Kidney (tissue), 14 donors: Measurements from ENCODE around the gene NTNG1. TPM values are rescaled to one million over a fixed set of nuclear protein-coding genes. Genes with fewer than 3 reads are reported as not detected.

Experiments used
- DNase-seq, 5 donors: peaks; one replicate each; pipeline ENCODE4 v3.0.0-alpha.2; 2013 to 2020
- FAIRE-seq: peaks from 2 replicates; lab custom pipeline; 2012; peaks lifted over from hg19 to GRCh38; lab: Jason Lieb, UNC
- H3K27ac ChIP-seq, 2 donors: one replicate each; pipeline ENCODE4 v1.7.0; 2013; ENCODE audit warnings: low read depth in 2 of 2, low read length in 2 of 2, inconsistent platforms in 1 of 2
- H3K27me3 ChIP-seq: one replicate; pipeline ENCODE4 v1.7.1; 2013; ENCODE audit warnings: low read length, inconsistent platforms; ENCODE audit not compliant: control insufficient read depth, insufficient read depth
- H3K36me3 ChIP-seq, 3 donors: one replicate each; pipeline versions ENCODE4 v1.7.0 to v1.7.1; 2013; ENCODE audit warnings: low read length in 3 of 3, control low read depth in 1 of 3, inconsistent platforms in 1 of 3; ENCODE audit not compliant: insufficient read depth in 3 of 3, control insufficient read depth in 2 of 3
- H3K4me1 ChIP-seq, 3 donors: one replicate each; pipeline versions ENCODE4 v1.7.0 to v1.7.1; 2013; ENCODE audit warnings: low read length in 3 of 3, inconsistent platforms in 1 of 3, low read depth in 1 of 3; ENCODE audit not compliant: control insufficient read depth in 2 of 3, insufficient read depth in 2 of 3
- H3K4me3 ChIP-seq, 3 donors: one replicate each; pipeline versions ENCODE4 v1.7.0 to v1.8.1; 2013; ENCODE audit warnings: low read length in 3 of 3, control low read depth in 1 of 3, inconsistent platforms in 1 of 3
- H3K9ac ChIP-seq, 3 donors: one replicate each; pipeline versions ENCODE4 v1.7.0 to v1.7.1; 2013; ENCODE audit warnings: low read length in 3 of 3, control low read depth in 1 of 3, inconsistent platforms in 1 of 3
- H3K9me3 ChIP-seq, 3 donors: one replicate each; pipeline versions ENCODE4 v1.7.0 to v1.7.1; 2013; ENCODE audit warnings: low read length in 3 of 3, control low read depth in 1 of 3, inconsistent platforms in 1 of 3; ENCODE audit not compliant: control insufficient read depth in 2 of 3, insufficient read depth in 1 of 3
- CTCF ChIP-seq: IDR thresholded peaks from 3 replicates; pipeline ENCODE4 v1.5.1; 2012; ENCODE audit warnings: mild to moderate bottlenecking, moderate library complexity, borderline replicate concordance; ENCODE audit not compliant: insufficient read depth; ENCODE audit errors: extremely low read depth
- intact Hi-C: fragments of 100-400 bp; cut with DNase I; formaldehyde crosslinking; loops from one replicate; pipeline ENCODE4 v1.11.1; 2022
- polyA plus RNA-seq: library from polyadenylated mRNA; stranded (reverse); fragments of 350-450 nt; fragmentation: Illumina TruSeq; extraction: RNeasy Lipid Tissue Mini Kit (QIAGEN cat#74804); gene quantifications from one replicate; pipeline ENCODE4 v1.2.3, GENCODE V29; 2014; ENCODE audit warnings: low read depth, low replicate concordance; ENCODE audit not compliant: insufficient read depth
- total RNA-seq: library from RNA; stranded (reverse); fragmentation: NEBNext Ultra II Directional; extraction: Animal tissue kit (Norgen Biotek cat#: 25700); gene quantifications from one replicate; pipeline ENCODE4 v1.2.1, GENCODE V29; 2021
- donor health status: control.
- donor health status: control.
- donor health status: control.
- donor health status: control.
- donor health status: control.
- donor health status: DM: yes; HTN: yes; CAD: no.
- donor health status: Normal renal cell carcinoma (clear cell type).

The NTNG1 gene
- total and polyA plus RNA-seq, 2 donors from 2014 or later = 2.8 to 7.7 TPM

- TF ChIP-seq CTCF = no peak
- FAIRE-seq = no peak
Observed at GRCh38 chr1:107246775-107247345, 106.0 kb downstream of the NTNG1 start.

GRCh38 chr1:107247679-107248078 is 106.8 kb downstream of the NTNG1 start:
- no peak for TF ChIP-seq CTCF
- DNase-seq (no peak), FAIRE-seq (no peak)
- Histone ChIP-seq H3K27ac (no peak overlapping the region), H3K36me3 (no peaks in the 10 kb centered on the region), H3K4me3 (no peak overlapping the region), H3K9ac (no peak overlapping the region), H3K4me1 (no peaks in the 10 kb centered on the region), H3K27me3 (no peaks in the 10 kb centered on the region), H3K9me3 (no peaks in the 10 kb centered on the region)
- intact Hi-C loops = no loop called here

More at GRCh38 chr1:107246775-107247345, 106.0 kb downstream of the NTNG1 start:
- Histone ChIP-seq H3K27me3 (no peaks in the 10 kb centered on the region), H3K9ac (no peak overlapping the region), H3K36me3 (no peaks in the 10 kb centered on the region), H3K9me3 (no peaks in the 10 kb centered on the region), H3K27ac (no peak overlapping the region), H3K4me1 (no peaks in the 10 kb centered on the region), H3K4me3 (no peak overlapping the region)
- intact Hi-C loops = no loop called here
- DNase-seq = peak in 2 of 5 donors; percentile 14 to 24

GRCh38 chr1:107250169-107250568 is 109.3 kb downstream of the NTNG1 start:
- H3K27me3 ChIP-seq = no peaks in the 10 kb centered on the region
- FAIRE-seq = no peak
- H3K9ac ChIP-seq = no peak overlapping the region
- H3K4me1 ChIP-seq = no peaks in the 10 kb centered on the region
- no peak for TF ChIP-seq CTCF
- H3K36me3 ChIP-seq = no peaks in the 10 kb centered on the region
- intact Hi-C loops = no loop called here
- H3K9me3 ChIP-seq = no peaks in the 10 kb centered on the region
- DNase-seq = peak in 1 of 5 donors; percentile 22
- no peak overlapping the region for H3K27ac ChIP-seq
- no peak overlapping the region for H3K4me3 ChIP-seq

GRCh38 chr1:107251083-107251482 is 110.2 kb downstream of the NTNG1 start:
- Histone ChIP-seq H3K9ac (no peak overlapping the region), H3K4me1 (no peaks in the 10 kb centered on the region), H3K27ac (no peak overlapping the region), H3K27me3 (no peaks in the 10 kb centered on the region), H3K9me3 (no peaks in the 10 kb centered on the region), H3K4me3 (no peak overlapping the region), H3K36me3 (no peaks in the 10 kb centered on the region)
- intact Hi-C loops = no loop called here
- FAIRE-seq = no peak
- DNase-seq = no peak
- TF ChIP-seq CTCF = no peak
